ENCODE results near the gene BCL2L13.

- no peak for TF ChIP-seq CTCF (IDR thresholded peaks at IDR 0.05)
- TF ChIP-seq POLR2A (IDR thresholded peaks at IDR 0.05): no peak
Observed at GRCh38 chr22:17717708-17718107, 79.2 kb downstream of the BCL2L13 start.
